ENCODE measurements around the gene UNC13C. TPM values are rescaled to one million over a fixed set of nuclear protein-coding genes. Genes with fewer than 3 reads are reported as not detected.

UNC13C gene
- total RNA-seq, 4 donors from 2014 or later, result 0.21 to 16.8 TPM; not detected in 2

DNA sequence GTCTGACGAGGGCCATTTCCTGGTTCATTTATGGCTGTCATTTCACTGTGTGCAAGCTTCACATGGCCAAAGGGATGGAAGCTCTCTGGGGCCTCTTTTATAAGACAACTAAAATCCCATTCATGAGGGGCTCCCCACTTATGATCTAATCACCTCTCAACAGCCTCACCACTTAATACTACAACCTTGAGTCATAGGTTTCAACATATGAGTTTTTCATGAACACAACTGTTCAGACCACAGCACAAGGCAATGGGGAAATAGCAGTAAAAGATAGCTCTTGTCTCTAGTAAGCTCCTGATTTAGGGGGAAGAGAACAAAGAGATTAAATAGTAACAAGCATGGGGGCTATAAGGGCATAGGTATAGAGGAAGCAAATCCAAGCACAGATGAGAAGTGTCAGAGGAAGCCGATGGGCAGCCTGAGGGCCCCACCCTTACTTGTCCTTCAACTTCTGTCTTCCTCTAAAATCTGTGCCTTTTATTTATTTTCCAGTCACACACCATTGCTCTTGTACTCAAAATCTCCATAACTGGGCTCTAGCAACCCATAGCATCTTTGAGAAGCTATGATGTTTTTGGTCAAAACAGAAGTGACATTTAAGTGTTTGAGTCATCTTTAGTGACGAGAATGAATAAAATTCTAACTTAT is 329.1 kb downstream of the UNC13C start:
- H3K27me3 ChIP-seq, result no peaks in the 10 kb centered on the region
- DNase-seq, result no peak
- no peak overlapping the region for H3K4me3 ChIP-seq
- no peaks in the 10 kb centered on the region for H3K9me3 ChIP-seq
- H3K27ac ChIP-seq, result no peak overlapping the region
- TF ChIP-seq, protein P1, sequence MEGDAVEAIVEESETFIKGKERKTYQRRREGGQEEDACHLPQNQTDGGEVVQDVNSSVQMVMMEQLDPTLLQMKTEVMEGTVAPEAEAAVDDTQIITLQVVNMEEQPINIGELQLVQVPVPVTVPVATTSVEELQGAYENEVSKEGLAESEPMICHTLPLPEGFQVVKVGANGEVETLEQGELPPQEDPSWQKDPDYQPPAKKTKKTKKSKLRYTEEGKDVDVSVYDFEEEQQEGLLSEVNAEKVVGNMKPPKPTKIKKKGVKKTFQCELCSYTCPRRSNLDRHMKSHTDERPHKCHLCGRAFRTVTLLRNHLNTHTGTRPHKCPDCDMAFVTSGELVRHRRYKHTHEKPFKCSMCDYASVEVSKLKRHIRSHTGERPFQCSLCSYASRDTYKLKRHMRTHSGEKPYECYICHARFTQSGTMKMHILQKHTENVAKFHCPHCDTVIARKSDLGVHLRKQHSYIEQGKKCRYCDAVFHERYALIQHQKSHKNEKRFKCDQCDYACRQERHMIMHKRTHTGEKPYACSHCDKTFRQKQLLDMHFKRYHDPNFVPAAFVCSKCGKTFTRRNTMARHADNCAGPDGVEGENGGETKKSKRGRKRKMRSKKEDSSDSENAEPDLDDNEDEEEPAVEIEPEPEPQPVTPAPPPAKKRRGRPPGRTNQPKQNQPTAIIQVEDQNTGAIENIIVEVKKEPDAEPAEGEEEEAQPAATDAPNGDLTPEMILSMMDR (IDR thresholded peaks at IDR 0.05), result no peak
- TF ChIP-seq POLR2A (IDR thresholded peaks at IDR 0.05), result no peak
- H3K36me3 ChIP-seq, result no peaks in the 10 kb centered on the region
- no peaks in the 10 kb centered on the region for H3K4me1 ChIP-seq
- intact Hi-C loops (cut with DNase I; ENCODE audit: low total_unique reads), result no loop called here

DNA sequence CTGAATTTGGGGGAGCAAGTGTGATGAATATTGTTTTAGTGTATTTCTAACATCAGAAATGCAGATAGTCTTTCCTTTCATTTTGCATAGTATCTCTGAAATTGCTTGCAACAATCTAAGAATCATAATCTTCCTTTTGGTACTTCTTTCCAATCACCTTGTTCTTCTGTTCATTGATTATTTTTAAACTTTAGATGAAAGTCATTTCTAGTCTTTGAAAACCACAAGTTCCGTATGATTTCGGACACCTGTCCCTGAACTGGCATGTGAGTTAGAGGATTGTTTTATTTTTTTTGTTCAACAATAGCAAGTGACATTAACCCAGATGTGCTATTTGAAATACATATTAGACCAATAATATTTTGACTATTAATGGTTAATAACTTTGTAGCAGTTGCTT is 329.7 kb downstream of the UNC13C start:
- intact Hi-C loops (cut with DNase I; ENCODE audit: low total_unique reads), result no loop called here

DNA sequence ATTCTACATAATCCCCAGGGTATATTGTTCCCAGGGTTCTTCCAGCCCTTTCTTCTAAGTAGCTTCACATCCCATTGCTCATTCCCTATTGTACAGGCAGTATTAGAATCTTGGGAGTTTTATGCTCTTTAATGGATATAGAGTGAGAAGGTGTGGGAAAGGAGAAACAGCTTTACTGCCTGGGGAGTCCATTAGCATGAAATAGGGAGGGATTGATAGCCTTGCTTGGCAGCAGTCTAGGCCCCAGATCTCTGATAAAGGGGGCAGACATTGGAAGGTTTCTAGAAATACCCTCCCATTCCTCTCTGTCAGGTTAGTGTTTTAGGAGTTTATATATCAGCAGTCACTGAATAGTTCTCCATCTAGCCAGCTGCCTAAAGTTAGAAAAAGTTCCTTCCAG is 334.3 kb downstream of the UNC13C start:
- no peaks in the 10 kb centered on the region for H3K36me3 ChIP-seq
- DNase-seq, result no peak
- no peaks in the 10 kb centered on the region for H3K9me3 ChIP-seq
- no peak for TF ChIP-seq POLR2A (IDR thresholded peaks at IDR 0.05)
- TF ChIP-seq, protein P1 (IDR thresholded peaks at IDR 0.05), result no peak
- no peaks in the 10 kb centered on the region for H3K4me1 ChIP-seq
- no peaks in the 10 kb centered on the region for H3K27me3 ChIP-seq
- no peak overlapping the region for H3K27ac ChIP-seq
- intact Hi-C loops (cut with DNase I; ENCODE audit: low total_unique reads), result no loop called here
- H3K4me3 ChIP-seq, result no peak overlapping the region

More for the DNA sequence above, 329.7 kb downstream of the UNC13C start:
- Histone ChIP-seq H3K4me1 (no peaks in the 10 kb centered on the region), H3K4me3 (no peak overlapping the region), H3K27me3 (no peaks in the 10 kb centered on the region), H3K36me3 (no peaks in the 10 kb centered on the region), H3K9me3 (no peaks in the 10 kb centered on the region), H3K27ac (no peak overlapping the region)
- no peak for TF ChIP-seq POLR2A (IDR thresholded peaks at IDR 0.05)
- DNase-seq, result no peak

DNA sequence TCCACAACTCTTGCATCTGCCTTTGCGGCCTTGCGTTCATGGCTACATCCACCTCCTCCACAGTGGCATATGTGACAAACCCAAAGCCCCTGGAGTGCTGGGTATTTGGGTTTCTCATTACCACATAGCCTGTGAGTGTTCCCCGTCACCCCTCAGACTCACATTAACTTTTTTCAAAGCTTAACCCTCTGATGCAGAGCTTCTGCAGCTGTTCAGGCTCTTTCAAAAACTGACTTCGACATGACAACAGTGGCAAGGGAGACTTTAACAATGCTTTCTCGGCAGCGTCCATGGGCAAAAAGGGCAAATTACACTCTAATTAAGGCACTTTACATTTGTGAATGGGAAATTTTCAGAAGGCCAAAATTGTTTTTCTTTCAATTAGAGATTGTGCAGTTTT is 343.2 kb downstream of the UNC13C start:
- Histone ChIP-seq H3K4me3 (no peak overlapping the region), H3K27ac (no peak overlapping the region), H3K36me3 (no peaks in the 10 kb centered on the region), H3K4me1 (no peaks in the 10 kb centered on the region), H3K9me3 (no peaks in the 10 kb centered on the region), H3K27me3 (no peaks in the 10 kb centered on the region)
- TF ChIP-seq, protein P1 (IDR thresholded peaks at IDR 0.05), result no peak
- no peak for TF ChIP-seq POLR2A (IDR thresholded peaks at IDR 0.05)
- DNase-seq, result no peak
- intact Hi-C loops (cut with DNase I; ENCODE audit: low total_unique reads), result no loop called here

DNA sequence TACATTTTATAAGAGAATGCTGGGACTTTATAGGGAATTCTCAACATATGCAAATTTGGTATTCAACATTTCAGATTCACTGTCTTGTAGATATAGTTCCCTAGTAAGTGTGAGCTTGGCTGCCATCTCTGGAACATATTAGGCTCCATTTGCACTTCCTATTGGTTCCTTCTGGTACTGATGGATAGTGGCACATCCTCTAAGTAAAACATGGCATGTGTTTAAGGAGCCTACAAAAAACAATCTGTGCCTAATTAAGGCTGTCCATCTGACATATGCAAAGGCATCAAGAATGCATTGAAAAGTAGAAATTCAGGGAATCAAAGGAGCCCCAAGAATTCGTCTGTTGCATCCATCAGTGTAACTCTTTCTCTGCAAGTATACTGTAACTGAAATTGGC is 344.1 kb downstream of the UNC13C start:
- Histone ChIP-seq H3K27ac (no peak overlapping the region), H3K27me3 (no peaks in the 10 kb centered on the region), H3K9me3 (no peaks in the 10 kb centered on the region), H3K4me3 (no peak overlapping the region), H3K36me3 (no peaks in the 10 kb centered on the region), H3K4me1 (no peaks in the 10 kb centered on the region)
- intact Hi-C loops (cut with DNase I; ENCODE audit: low total_unique reads), result no loop called here
- no peak for DNase-seq
- TF ChIP-seq, protein P1 (IDR thresholded peaks at IDR 0.05), result no peak
- TF ChIP-seq POLR2A (IDR thresholded peaks at IDR 0.05), result no peak

DNA sequence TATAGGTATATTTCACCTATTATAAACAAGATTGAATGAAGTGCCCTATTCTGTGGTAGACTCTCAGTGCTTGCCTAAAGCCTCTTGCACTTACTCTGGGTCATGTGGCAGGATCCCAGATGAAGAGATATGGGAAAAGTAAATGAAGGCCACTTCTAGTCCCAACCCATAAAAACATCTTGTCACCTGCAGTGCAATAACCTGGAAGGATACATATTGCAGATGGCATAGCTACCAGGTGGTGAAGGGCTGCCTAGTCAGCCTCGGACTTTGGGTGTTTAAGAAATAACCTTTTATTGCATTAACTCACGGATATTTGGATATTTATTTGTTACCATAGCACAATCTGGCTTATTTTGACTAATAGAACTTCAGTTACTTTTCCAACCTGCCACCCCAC is 367.1 kb downstream of the UNC13C start:
- DNase-seq, result no peak
- Histone ChIP-seq H3K27me3 (peaks cover 0 to 7% of the 10 kb centered on the region in 2 donors), H3K4me3 (no peak overlapping the region), H3K9me3 (no peaks in the 10 kb centered on the region), H3K4me1 (no peaks in the 10 kb centered on the region), H3K27ac (no peak overlapping the region), H3K36me3 (no peaks in the 10 kb centered on the region)
- intact Hi-C loops (cut with DNase I; ENCODE audit: low total_unique reads), result no loop called here
- no peak for TF ChIP-seq POLR2A (IDR thresholded peaks at IDR 0.05)
- TF ChIP-seq, protein P1 (IDR thresholded peaks at IDR 0.05), result no peak
